ENCODE measurements around the gene TRERF1.

TRERF1 gene

DNA sequence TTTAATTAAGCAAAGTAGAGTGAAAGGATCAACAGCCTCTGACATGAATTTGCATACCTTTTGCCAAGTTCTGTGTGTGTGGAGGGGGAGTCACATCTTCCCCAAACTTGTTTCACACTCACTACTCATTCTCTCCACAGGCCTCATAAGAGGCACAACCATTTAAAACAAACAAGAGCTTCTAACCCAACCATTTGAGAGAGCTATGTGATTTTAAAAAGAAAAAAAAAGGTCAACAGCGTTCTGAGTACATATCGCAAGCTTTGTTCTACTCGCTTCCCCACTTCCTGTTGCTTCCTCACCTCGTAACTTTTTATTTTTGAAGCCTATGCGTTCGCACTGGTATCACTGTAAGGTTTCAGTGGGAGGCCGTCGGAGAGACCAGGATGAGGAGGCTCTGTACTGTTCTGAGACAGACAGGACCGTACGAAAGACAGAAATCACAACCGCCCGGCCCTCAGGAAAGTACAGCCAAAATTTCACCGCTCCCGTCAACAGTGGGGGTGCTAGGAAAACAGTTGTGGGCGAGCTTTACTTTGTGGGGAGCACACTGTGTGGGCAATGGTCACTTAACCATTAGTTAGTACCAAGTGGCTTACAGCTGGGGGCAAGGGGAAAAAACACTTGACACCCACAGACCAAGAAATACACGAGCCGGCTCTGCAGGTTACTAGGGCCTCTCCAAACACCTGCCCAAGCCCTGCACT, 61.3 kb downstream of the TRERF1 start:
- DNase-seq = peak; percentile 42 to 71

GRCh38 chr6:42389736-42390135, 62.0 kb downstream of the TRERF1 start:
- no peak for DNase-seq

DNA sequence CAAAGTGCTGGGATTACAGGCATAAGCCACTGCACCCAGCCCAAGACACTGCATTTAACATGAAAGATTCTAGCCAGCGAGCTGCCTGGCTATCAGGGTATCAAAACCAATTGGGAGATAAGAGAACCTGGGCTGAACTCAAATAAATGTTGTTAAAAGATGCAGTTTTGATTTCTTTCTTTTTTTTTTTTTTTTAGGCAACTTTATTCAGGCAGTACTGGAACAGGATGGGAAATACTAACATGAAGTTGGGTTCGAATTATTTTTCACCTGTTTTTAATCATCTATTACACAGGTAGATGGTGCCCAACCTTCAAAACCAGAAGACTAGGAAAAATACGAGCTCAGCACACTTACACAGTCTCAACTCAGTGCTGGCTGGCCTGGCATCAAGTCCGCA, 63.7 kb downstream of the TRERF1 start:
- no peak for DNase-seq

DNA sequence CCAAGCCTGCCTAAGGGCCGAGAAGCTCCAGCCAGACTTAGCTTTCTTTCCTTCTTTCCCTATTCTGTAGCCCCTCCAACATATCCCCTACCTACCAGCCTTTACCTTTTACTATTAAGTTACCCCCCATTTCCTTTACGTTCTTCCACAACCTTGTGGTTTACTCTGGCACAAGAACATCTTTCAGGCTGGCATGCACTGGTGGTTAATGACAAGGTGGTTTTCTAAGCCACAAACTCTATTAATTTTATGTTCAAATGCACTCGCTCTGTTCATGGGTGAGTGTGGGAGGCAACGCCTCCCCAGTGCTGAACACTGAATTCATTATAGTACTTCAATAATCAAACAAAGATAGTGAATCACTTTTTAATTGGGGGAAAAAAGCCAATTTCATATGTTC, 64.4 kb downstream of the TRERF1 start:
- DNase-seq = peak; percentile 33 to 69

DNA sequence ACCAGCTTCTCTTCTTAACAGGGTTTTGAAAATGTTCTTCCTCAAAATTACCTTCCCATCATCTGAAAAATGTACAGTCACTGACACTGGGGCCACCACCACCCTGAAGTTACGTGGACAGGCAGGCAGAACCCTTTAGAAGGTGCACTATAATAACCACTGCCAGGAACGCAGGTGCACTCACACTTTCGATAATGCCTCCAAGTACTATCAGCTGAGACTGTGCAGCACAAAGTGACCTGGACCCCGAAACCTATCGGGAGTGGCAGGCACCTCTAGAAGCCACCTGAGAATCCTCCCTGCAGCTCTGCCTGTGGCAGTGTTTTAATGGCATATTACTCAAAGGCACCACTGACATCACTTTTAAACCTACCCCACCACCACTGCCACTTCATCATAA, 66.4 kb downstream of the TRERF1 start:
- no peak for DNase-seq

DNA sequence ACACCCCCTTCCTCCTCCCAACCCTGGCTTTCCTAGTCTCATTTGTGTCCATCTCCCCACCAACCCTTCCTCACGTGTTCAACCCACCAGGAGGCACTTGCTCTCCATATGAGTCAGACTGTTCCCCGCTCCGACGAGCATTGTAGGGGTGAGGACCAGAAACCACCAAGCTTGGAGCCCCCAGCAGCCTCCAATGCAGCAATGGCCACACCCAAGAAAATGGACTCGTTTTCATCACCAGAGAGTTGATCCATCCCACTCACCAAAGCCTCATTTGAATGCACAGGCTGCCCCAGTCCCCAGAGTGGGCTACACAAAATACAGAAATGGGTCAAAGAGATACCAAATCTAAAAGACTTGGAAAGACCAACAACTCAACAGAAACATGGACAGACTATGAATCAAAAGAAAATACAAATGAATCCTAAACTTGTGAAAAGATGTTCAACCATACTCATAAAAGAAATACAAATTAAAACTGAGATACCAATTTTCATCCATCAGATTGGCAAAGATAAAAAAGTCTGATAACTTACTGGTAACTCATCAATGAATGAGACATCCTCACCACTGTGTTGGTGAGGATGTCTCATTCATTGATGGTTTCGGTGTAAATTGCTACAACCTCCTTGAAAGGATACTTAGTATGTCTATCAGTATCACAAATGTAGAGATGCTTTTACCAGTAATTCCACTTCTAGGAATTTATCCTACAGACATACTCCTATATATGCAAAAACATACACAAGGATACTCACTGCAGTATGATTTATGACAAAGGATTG, 68.1 kb downstream of the TRERF1 start:
- DNase-seq = no peak

DNA sequence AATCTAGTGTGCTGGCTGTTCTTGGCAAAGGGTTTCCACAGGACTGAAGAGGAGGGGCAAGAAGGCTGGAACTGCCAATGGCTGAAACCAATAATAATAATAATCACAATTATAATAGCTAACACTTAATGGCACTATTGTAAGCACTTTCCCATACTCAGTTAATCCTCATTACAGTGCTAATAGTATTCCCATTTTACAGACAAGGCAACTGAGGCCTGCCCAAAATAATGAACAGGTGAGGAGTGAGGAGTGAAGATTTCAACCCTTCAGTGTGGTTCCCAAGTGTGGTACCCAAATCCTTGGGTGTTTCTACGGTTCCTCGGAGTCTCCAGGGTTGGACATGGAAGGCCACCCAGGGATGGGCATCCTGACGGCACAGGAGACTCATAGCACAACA, 69.9 kb downstream of the TRERF1 start:
- no peak for DNase-seq

- no peak for DNase-seq
Observed at GRCh38 chr6:42380228-42380979, 71.3 kb downstream of the TRERF1 start.

DNA sequence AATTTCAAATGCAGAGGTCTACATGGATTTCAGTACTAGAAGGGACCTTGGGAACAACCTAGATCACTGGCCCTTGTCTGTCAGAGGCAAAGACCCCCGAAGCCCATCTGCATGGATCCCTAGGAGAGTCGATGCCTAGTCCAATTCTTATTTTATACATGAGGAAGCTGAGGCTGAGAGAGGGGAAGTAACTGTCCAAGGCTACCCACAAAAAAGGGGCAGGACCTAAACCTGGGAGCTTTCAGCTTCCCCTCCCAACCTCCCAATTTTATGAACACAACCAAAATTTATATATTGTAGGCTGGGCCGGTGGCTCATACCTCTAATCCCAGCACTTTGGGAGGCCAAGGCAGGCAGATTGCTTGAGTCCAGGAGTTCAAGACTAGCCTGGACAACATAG, 73.2 kb downstream of the TRERF1 start:
- DNase-seq = no peak

GRCh38 chr6:42378125-42378524, 73.6 kb downstream of the TRERF1 start:
- DNase-seq = peak in 1 of 2 donors; percentile 30

DNA sequence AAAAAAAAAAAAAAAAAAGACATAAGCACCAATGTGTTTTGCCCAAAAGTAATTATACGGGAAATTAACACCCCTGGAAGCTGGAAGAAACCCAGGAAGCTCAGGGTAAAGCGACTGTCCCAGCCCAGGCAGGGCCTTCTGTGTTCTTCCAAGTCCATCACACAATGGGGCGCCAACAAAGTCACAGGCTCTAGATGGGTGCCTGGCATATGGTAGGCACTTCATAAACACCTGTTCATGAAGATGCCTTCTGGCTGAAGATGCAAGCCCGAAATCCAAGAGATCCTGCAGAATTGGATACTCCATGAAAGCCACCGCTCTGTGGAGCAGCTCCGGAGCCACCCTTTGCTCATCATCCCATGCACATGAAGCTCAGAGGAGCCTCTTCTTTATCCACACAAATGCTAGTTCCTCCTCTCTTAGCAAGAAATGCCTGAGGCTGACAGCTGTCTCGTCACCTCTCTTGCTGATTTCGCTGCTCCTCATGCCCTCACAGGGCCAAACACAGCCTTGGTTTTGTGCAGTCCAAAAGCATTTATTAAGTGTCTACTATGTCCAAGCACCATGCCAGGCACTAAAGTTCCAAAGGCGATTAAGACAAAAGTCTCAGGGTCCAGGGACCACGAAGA, 76.6 kb downstream of the TRERF1 start:
- DNase-seq = no peak

GRCh38 chr6:42374018-42374669, 77.6 kb downstream of the TRERF1 start:
- peak in 1 of 2 donors; percentile 22 for DNase-seq

DNA sequence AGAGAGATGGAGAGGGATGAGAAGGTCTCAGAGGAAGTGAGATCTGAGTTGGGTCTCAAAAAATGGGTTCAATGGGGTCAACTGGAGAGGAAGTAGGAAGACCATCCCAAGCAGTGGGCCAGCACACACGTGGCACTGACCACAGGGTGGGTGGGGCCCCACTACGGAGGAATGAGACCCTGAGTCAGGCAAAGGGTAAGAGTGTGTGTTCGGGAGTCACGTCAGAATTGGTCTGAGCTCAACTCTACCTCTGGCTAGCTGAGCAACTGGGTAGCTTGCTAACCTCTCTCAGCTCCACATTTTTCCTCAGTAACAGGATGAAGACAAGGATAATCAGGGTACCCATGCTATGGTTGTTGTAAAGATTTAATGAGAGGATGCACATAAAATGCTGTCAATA, 79.0 kb downstream of the TRERF1 start:
- peak in 1 of 2 donors; percentile 32 for DNase-seq

DNA sequence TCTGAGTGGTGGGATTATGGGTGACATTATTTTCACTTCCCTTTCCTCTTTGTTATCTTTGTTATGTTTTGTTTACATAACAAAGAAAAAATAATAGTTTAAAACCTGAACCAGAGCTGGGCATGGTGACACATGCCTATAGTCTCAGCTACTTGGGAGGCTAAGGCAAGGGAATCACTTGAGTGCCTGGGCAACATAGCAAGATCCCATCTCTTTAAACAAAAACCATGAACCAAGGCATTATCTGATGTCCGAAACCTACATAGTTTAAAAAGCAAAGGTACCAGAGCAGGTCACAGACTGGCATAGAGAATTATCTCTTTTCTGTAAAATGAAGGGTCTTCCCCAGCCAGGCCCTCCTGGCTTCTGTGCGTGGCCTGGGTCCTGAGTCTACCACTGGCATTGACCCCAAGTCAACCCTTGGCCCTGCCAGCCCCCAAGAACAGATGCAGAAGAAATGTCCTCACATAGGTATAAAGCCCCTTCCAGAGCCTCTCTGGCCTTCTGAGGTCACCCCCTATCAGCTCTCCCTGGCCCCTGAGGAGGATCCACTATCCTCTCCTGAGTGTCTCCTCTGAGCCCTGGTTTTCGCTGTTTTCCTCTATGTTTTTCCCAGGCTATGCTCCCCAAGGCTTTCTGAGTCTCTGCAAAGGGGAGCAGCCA, 81.3 kb downstream of the TRERF1 start:
- DNase-seq = no peak

DNA sequence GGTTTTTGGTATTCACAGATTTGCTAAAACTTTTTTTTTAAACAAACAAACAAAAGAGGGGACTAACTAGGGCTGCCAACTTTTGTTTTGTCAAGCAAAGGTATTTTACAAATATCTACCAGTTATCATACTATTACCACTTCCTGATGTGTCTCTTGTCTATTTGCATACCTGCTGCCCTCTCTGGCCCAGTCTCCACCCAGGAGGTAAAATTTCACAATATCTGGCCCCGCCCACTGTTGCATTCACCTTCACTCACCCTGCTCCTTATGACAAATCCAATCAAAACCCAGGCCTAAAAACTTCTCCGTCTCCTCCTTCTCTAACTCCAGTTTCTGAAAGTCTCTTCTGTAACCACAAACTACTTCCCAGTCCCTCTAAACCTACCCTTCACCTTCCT, 82.2 kb downstream of the TRERF1 start:
- peak; percentile 23 to 48 for DNase-seq

- peak; percentile 38 to 40 for DNase-seq
Observed at GRCh38 chr6:42368181-42368580, 83.5 kb downstream of the TRERF1 start.

DNA sequence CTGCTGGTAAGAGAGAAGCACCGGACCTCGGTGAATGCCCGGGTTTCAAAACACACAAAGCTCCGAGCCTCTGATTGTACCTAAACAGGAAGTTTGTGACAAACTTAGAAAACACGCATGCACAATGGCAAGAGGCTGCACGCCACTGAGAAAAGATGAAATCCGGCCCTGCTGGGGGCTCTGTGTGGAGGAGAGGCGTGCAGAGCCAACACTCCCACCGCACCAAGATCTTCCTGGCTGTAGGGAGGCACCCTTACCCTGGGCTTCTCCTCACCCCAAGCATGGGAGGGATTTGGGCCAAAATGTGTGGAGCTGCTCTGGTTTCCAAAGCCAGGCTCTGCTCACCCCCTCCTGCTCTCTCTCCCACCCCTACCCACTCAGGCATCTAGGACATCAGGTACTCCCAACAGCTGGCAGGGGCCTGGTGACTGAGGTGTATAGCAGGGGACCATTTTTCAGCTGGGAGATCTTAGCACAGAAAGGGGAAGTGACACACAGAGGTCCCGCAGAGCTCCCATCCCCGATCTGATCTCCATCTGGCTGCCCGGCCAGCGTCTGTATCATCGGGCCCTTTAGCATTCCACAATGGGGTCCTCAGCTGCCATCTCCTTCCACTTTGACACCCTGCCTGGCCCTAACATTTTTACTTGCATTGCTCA, 84.2 kb downstream of the TRERF1 start:
- DNase-seq = peak; percentile 29 to 51

GRCh38 chr6:42366999-42367352, 84.8 kb downstream of the TRERF1 start:
- no peak for DNase-seq

- DNase-seq = peak in 1 of 2 donors; percentile 27
Observed at GRCh38 chr6:42366011-42366705, 85.6 kb downstream of the TRERF1 start.

GRCh38 chr6:42365021-42365420, 86.7 kb downstream of the TRERF1 start:
- DNase-seq = no peak

Measured in CD4-positive, alpha-beta T cell treated with Interleukin-1 beta for 1 hour (primary cell).